ENCODE results near the gene RNF44.

The RNF44 gene

GRCh38 chr5:176535664-176536131 lies 1.5 kb downstream of the RNF44 start:
- DNase-seq (ENCODE audit: low spot score), result no peak

DNA sequence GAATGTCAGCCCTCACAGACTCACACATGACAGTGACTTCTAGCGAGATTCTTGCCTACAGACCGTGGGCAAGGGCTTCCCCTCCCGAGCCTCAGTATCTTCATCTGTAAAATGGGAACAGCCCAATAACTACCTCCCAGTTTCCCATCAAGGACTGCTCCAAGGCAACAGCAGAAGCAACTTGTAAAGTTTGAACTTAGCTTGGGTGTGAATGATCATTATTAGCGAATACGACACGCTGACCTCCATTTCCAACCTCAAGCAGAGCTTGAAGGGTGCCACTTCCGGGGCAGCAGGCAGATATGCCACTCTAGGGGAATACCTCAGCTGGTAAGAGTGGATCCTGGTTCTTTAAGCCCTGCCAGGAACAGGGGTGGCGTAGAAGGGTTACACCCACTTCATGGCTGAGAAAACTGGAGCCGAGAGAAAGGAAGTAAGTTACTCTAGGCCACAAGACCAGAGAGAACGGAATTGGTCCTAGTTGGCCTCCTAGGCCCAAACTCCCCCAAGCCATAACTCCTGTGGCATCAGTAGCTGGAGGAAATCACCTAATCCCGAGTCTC lies 2.0 kb downstream of the RNF44 start:
- peak; percentile 73 for DNase-seq (ENCODE audit: low spot score)

GRCh38 chr5:176534640-176535039 lies 2.6 kb downstream of the RNF44 start:
- DNase-seq (ENCODE audit: low spot score), result no peak

DNA sequence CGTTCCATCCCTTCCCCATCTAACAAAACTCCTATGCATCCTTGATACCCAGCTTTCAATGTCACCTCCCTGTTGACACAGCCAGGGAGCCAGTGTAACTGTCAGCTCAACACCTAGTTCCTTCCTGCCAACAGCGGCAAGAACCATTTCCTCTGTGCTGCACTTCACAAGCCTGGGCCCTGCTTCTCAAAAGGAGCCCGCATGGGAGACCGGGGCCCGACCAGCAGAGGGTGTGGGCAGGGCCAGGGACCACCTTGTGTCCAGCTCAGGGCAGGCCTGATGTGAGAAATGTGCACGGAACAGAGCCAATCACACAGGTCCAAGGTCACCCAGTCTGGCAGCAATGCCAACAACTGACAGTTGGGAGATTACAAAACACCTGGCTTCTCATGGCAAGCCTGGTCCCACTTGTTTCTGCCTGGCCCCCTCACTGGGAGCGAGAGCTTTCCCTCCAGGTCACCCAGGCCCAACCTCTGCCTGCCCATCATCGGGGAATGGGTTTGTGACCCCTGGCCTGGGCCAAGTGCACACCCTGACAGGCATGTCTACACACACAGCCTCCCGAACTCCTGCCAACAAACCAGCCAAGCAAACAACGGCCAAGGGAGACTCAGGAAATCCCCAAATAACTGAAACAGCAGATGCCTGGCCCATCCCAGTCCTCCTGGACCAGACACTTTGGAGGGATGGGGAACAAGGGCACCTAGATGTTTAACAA lies 3.1 kb downstream of the RNF44 start:
- peak; percentile 69 for DNase-seq (ENCODE audit: low spot score)

DNA sequence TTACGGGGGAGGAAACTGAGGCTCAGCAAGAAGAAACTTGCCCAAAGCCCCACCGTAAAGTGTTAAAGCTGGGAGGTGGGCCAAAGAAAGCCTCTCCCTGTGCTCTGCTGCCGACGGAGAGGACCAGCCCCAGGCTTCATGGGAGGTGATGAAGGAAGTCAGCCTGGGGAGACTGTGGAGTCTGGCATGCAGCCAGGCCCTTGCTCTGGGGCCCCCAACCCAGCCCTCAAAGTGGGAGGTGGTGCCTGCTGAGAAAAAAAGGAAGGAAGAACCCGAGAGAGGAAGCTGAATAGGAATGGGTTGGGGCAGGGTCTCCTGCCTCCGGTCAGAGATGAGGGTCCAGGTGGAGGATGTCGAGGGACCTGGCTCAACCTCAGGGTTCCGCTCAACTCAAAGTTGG lies 3.8 kb downstream of the RNF44 start:
- no peak for DNase-seq (ENCODE audit: low spot score)

DNA sequence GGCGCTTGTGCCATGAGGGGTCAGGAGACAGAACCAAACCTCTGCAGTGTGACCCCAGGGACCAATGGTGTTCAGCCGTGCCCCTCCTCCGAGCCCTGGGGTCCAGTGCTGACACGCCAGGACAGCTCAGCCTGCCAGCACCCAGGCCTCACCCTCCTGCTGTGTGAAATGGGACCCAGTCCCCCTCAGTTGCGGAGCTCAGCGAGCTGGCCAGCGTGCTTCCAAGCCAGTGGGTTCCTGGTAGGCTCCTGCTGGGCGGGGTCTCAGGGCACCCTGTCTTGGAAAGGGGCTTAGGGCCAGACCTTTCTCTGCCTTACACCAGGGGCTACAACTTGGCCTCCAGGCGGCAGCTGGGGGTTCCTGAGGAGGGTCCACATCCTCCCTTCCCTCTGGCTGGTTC lies 4.4 kb downstream of the RNF44 start:
- DNase-seq (ENCODE audit: low spot score), result no peak

- DNase-seq (ENCODE audit: low spot score), result no peak
Measured at GRCh38 chr5:176531902-176532493, 5.2 kb downstream of the RNF44 start.

DNA sequence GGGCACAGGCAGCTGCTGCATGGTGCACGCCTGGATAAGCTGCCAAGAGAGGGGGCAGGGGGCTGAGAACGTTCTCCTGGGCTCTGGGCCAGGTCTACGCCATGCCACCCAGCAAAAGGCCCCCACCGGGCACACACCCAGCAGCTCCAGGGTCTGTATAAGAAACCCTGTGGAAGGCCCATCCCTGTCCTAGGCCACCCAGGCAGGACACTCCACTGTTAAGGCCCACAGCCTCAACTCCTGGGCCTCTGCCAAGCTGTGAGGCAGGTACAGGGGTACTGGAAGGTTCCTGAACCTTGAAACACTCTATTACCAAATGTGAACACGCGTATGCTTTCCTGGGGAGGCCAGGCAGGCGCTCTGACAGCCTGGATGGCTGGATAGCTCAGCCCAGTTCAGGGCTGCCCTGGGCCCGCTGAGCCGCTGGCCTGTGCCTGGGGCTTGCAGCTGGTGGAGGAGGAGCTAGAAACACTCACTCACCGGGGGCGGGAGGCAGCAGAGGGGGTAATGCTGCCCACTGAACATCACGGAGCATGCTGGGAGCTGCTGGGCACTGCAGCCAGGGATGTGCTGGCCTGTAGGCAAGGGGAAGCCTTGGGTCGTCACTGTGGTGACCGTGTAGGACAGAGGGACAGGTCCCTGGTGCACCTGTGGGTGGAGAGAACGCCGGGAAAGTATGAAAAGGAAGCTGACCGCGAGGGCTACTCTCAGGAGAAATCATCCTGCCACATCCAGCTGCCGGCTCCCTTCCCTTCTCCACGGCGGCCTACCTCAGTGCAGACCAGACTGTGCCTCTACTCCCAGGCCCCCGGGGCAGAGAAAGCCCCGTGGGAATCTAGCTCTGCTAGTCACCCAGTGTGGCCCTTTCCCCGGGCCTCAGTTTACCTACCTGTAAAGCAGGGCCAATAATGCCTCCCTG lies 6.0 kb downstream of the RNF44 start:
- no peak for DNase-seq (ENCODE audit: low spot score)

DNA sequence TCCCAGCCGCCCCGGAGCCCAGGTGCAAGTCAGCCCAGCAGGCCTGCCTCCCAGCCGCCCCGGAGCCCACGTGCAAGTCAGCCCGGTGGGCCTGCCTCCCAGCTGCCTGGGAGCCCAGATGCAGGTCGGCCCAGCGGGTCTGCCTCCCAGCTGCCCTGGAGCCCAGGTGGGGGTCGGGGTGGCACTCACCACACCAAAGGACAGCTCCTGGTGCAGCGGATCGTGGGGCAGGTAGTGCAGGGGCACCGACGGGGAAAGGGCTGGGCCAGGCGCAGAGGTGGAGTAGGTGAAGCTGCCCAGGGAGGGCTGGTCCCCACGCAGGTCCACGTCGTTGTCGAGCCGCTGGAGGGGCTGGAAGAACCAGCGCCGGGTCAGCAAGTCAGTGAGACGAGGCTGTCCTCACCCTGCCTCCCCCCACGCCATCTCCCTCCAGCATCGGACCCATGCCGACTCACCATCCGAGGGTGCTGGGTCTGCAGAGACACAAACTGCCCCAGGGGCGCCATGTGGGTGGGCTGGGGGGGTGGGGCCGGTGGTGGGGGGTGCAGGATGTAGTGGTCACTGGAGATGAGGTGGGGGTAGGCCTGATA lies 6.7 kb downstream of the RNF44 start:
- no peak for DNase-seq (ENCODE audit: low spot score)

DNA sequence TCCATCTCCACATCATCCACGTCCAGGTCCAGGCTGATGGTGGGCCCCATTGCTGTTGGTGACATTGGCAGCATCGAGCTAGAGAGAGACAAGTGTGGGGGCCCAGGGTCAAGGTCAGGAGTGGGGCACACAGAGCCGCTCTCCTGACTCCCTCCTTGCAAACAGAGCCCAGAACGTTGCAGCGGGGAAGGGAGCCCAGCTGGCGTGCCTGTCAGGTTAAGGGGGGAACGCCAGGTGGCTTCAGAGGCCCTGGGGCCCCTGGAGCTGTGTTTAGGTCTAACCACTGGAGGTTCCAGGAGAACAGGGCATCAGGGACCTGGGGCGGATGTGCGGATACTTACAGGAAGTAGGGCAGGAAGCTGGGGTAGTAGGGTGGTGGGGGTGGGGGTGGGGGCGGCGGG lies 7.5 kb downstream of the RNF44 start:
- peak; percentile 83 for DNase-seq (ENCODE audit: low spot score)

DNA sequence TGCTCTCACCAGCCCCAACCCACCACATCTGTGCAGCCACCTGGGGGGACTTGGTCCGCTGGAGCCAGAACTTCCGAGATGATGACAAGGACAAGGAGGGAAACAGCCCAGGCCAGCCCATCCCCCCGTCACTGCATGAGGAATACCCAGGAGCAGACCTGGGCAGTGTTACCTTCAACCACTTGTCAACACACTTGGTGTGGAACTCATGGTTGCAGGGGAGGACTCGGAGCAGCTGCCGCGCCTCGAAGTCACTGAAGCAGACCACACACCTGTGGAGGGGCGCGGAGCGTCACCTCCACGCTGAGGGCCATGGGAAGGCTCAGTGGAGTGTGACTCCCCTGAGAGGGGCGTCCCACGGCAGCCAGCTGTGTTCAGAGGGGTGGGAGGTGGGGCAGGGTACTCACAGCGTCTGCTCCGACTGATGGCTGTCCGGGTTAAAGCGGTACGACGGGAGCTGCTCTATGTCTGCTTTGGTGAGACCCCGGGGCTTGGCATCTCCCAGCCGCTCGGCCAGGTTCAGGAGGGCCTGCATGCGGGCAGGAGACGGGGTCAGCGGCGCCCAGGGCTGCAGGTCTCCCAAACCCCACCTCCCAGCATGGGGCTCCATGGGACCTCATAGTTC lies 8.0 kb downstream of the RNF44 start:
- no peak for DNase-seq (ENCODE audit: low spot score)

- no peak for DNase-seq (ENCODE audit: low spot score)
Measured at GRCh38 chr5:176528761-176529115, 8.5 kb downstream of the RNF44 start.

DNA sequence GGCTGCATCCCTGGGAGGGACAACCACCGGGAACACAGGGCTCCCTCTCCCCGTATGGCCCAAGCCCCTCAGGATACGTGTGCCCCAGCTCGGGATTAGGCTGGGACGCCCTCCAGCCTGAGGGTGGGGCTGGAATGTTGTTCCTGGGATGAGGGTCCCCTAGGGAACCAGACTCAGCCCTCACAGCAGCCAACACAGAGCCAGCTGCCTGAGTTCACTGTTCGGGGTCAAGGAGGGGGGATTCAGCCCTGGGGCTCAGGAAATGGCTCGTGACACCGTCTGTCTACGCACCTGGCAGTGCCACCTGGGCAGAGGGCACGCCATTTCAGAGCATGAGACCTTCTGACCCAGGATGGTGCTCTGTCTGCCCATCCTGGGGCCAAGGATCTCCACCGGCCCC lies 8.9 kb downstream of the RNF44 start:
- no peak for DNase-seq (ENCODE audit: low spot score)

DNA sequence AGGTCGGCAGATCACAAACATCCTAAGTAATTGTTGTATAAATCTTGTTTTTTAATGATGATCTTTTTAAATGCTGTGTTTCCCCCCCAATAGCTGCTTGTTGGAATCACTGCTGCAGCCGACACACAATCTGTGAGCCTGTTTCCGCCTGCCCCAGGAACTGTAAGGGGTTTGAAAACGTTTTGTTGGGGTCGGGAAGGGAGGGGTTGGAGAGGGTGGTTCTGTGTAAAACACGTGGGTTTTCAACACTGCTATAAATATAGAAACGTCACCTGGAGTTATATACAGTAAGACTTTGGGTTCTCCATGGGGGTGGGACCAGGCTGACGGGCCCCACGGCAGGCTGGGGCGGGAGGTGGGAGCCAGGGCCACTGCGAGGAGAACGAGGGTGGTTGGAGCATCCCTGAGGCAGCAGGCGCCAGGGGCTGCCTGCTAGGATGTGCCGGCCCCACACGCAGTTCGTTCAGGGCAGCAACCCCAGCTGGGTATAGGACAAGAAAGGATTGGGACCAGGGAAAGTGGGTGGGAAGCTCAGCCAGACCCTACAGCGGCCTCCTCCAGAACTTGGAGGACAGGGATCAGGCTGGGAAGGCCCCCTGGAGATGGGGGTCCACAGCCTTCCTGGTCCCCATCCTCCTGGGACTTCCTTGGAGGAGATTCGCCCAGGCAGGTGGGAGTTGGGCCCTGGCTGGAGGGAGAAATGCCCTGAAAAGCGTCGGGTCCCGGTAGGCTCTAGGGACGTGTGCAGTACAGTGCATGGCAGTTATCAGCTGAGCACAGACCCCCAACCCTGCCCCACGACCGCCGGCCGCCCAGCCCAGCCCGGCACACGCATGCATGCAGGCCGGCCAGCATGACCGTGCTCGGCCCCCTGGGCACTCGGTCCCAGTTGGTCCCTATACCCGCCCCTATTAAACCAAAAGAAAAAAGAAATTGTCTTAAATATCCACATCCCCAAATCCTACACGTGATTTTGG lies 9.7 kb downstream of the RNF44 start:
- DNase-seq (ENCODE audit: low spot score), result no peak

- no peak for DNase-seq (ENCODE audit: low spot score)
Measured at GRCh38 chr5:176526462-176526861, 10.7 kb downstream of the RNF44 start.

DNA sequence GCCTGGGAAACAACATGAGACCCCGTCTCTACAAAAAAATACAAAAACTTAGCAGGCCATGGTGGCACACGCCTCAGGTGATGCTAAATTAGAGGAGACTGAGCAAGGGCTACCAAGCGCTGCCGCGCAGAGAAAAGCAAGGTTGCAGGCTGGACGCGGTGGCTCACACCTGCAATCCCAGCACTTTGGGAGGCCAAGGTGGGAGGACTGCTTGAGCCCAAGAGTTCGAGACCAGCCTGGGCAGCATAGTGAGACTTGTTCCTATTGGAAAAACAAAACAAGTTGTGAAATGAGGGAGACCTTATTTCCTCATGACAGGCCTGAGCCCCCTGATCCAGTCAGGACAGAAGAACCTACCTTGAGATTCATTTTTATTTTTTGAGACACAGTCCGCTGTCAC lies 11.5 kb downstream of the RNF44 start:
- DNase-seq (ENCODE audit: low spot score), result no peak

DNA sequence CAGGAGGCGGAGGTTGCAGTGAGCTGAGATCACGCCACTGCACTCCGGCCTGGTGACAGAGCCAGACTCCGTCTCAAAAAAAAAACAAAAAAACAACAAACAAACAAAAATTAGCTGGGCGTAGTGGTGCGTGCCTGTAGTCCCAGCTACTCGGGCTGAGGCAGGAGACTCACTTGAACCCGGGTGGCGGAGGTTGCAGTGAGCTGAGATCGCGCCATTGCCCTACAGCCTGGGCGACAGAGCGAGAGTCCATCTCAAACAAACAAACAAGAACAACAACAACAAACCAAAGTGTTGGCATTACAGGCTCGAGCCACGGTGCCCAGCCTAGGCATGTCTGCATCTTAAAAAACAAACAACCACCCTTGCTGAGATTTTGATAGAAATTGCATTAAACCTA lies 12.2 kb downstream of the RNF44 start:
- no peak for DNase-seq (ENCODE audit: low spot score)

- no peak for DNase-seq (ENCODE audit: low spot score)
Measured at GRCh38 chr5:176524138-176524537, 13.1 kb downstream of the RNF44 start.

- no peak for DNase-seq (ENCODE audit: low spot score)
Measured at GRCh38 chr5:176521699-176522263, 15.4 kb downstream of the RNF44 start.

GRCh38 chr5:176521286-176521685 lies 15.9 kb downstream of the RNF44 start:
- DNase-seq (ENCODE audit: low spot score), result no peak
